ENCODE results near the gene MIA2.
"Not testable (repeated sequence)": the region's sequence is repeated elsewhere in the genome, so short reads cannot be mapped to it uniquely, and the experiment has no call there.

The MIA2 gene

GRCh38 chr14:39240769-39241168 is 7.1 kb downstream of the MIA2 start:
- Histone ChIP-seq H3K27me3 (replicated peaks) (no peaks in the 10 kb centered on the region), H3K36me3 (replicated peaks) (no peaks in the 10 kb centered on the region), H3K27ac (no peak overlapping the region), H3K4me3 (ENCODE audit: low read depth, low read length) (no peak overlapping the region)
- DNase-seq: no peak
- in situ Hi-C loops (cut with HindIII; ENCODE audit: low pct_ligation_motif_present, low sequenced_read_pairs): no loop called here
- no peak for TF ChIP-seq CTCF (IDR thresholded peaks at IDR 0.05; ENCODE audit: low read depth, low read length, missing control alignments)

- Histone ChIP-seq H3K4me3 (ENCODE audit: low read depth, low read length) (no peak overlapping the region), H3K27ac (no peak overlapping the region), H3K27me3 (replicated peaks) (no peaks in the 10 kb centered on the region), H3K36me3 (replicated peaks) (no peaks in the 10 kb centered on the region)
- no peak for DNase-seq
- no peak for TF ChIP-seq CTCF (IDR thresholded peaks at IDR 0.05; ENCODE audit: low read depth, low read length, missing control alignments)
- in situ Hi-C loops (cut with HindIII; ENCODE audit: low pct_ligation_motif_present, low sequenced_read_pairs): no loop called here
Observed at GRCh38 chr14:39241637-39242036, 7.9 kb downstream of the MIA2 start.

GRCh38 chr14:39243831-39244230 is 10.1 kb downstream of the MIA2 start:
- in situ Hi-C loops (cut with HindIII; ENCODE audit: low pct_ligation_motif_present, low sequenced_read_pairs): no loop called here
- Histone ChIP-seq H3K27ac (no peak overlapping the region), H3K4me3 (ENCODE audit: low read depth, low read length) (no peak overlapping the region), H3K36me3 (replicated peaks) (no peaks in the 10 kb centered on the region), H3K27me3 (replicated peaks) (no peaks in the 10 kb centered on the region)
- no peak for DNase-seq
- no peak for TF ChIP-seq CTCF (IDR thresholded peaks at IDR 0.05; ENCODE audit: low read depth, low read length, missing control alignments)

- no peaks in the 10 kb centered on the region for H3K36me3 ChIP-seq (replicated peaks)
- in situ Hi-C loops (cut with HindIII; ENCODE audit: low pct_ligation_motif_present, low sequenced_read_pairs): no loop called here
Observed at GRCh38 chr14:39246618-39247017, 12.9 kb downstream of the MIA2 start.

GRCh38 chr14:39247256-39247655 is 13.5 kb downstream of the MIA2 start:
- H3K27me3 ChIP-seq (replicated peaks): no peaks in the 10 kb centered on the region
- H3K4me3 ChIP-seq (ENCODE audit: low read depth, low read length): no peak overlapping the region
- in situ Hi-C loops (cut with HindIII; ENCODE audit: low pct_ligation_motif_present, low sequenced_read_pairs): no loop called here
- no peaks in the 10 kb centered on the region for H3K36me3 ChIP-seq (replicated peaks)
- TF ChIP-seq CTCF (IDR thresholded peaks at IDR 0.05; ENCODE audit: low read depth, low read length, missing control alignments): no peak
- no peak overlapping the region for H3K27ac ChIP-seq
- DNase-seq: peak; percentile 71

More at GRCh38 chr14:39246618-39247017, 12.9 kb downstream of the MIA2 start:
- no peaks in the 10 kb centered on the region for H3K27me3 ChIP-seq (replicated peaks)
- H3K4me3 ChIP-seq (ENCODE audit: low read depth, low read length): no peak overlapping the region
- DNase-seq: no peak
- no peak for TF ChIP-seq CTCF (IDR thresholded peaks at IDR 0.05; ENCODE audit: low read depth, low read length, missing control alignments)
- H3K27ac ChIP-seq: no peak overlapping the region

GRCh38 chr14:39251547-39251946 is 17.8 kb downstream of the MIA2 start:
- Histone ChIP-seq H3K27me3 (replicated peaks) (no peaks in the 10 kb centered on the region), H3K36me3 (replicated peaks) (no peaks in the 10 kb centered on the region), H3K27ac (no peak overlapping the region), H3K4me3 (ENCODE audit: low read depth, low read length) (no peak overlapping the region)
- in situ Hi-C loops (cut with HindIII; ENCODE audit: low pct_ligation_motif_present, low sequenced_read_pairs): no loop called here
- TF ChIP-seq CTCF (IDR thresholded peaks at IDR 0.05; ENCODE audit: low read depth, low read length, missing control alignments): no peak
- no peak for DNase-seq

GRCh38 chr14:39257388-39257787 is 23.7 kb downstream of the MIA2 start:
- H3K4me3 ChIP-seq (ENCODE audit: low read depth, low read length); in situ Hi-C loops (cut with HindIII; ENCODE audit: low pct_ligation_motif_present, low sequenced_read_pairs); H3K36me3 ChIP-seq (replicated peaks); H3K27me3 ChIP-seq (replicated peaks); DNase-seq; H3K27ac ChIP-seq: not testable (repeated sequence)
